Keratinocyte (primary cell): ENCODE data around the gene DSCAML1. TPM values are rescaled to one million over a fixed set of nuclear protein-coding genes. Genes with fewer than 3 reads are reported as not detected.

ENCODE experiments used
- DNase-seq: peaks from one replicate; pipeline ENCODE4 v3.0.0-alpha.2; 2011; ENCODE audit warnings: low read depth, missing footprints, low spot score
- FAIRE-seq: peaks from 2 replicates; lab custom pipeline; 2011; peaks lifted over from hg19 to GRCh38; lab: Jason Lieb, UNC
- H2AFZ ChIP-seq: 2 replicates; pipeline ENCODE4 v1.6.0; 2012; ENCODE audit warnings: low read length, control low read depth, inconsistent platforms; ENCODE audit not compliant: control insufficient read depth
- H3K27ac ChIP-seq: 2 replicates; pipeline ENCODE4 v1.5.1; 2011; ENCODE audit warnings: low read length; ENCODE audit not compliant: control insufficient read depth, insufficient read depth
- H3K27me3 ChIP-seq: 3 replicates; pipeline ENCODE4 v1.6.0; 2011; ENCODE audit warnings: low read length; ENCODE audit not compliant: control insufficient read depth, insufficient read depth; ENCODE audit errors: extremely low read depth
- H3K36me3 ChIP-seq, 2 experiments: 2 replicates in 1 of 2; 3 replicates in 1 of 2; pipeline ENCODE4 v1.5.1; 2011; ENCODE audit warnings: low read length in 2 of 2, mild to moderate bottlenecking in 1 of 2; ENCODE audit not compliant: control insufficient read depth in 2 of 2, insufficient read depth in 2 of 2; ENCODE audit errors: extremely low read depth in 1 of 2
- H3K4me1 ChIP-seq: 3 replicates; pipeline ENCODE4 v1.5.1; 2011; ENCODE audit warnings: low read length; ENCODE audit not compliant: control insufficient read depth, insufficient read depth; ENCODE audit errors: extremely low read depth
- H3K4me2 ChIP-seq: 3 replicates; pipeline ENCODE4 v1.6.0; 2011; ENCODE audit warnings: low read depth, low read length; ENCODE audit not compliant: control insufficient read depth, insufficient read depth; ENCODE audit errors: extremely low read depth
- H3K4me3 ChIP-seq, 3 experiments: fragments of 200-600 bp in 1 of 3; sonication (generic) in 1 of 3; 2 replicates in 2 of 3; 3 replicates in 1 of 3; pipeline ENCODE4 v1.5.1; 2011 to 2016; ENCODE audit warnings: low read length in 3 of 3, mild to moderate bottlenecking in 3 of 3, control low read depth in 2 of 3, inconsistent platforms in 1 of 3, low read depth in 1 of 3, mixed read lengths in 1 of 3, mixed run types in 1 of 3, moderate library complexity in 1 of 3; ENCODE audit not compliant: control insufficient read depth in 2 of 3, insufficient read depth in 2 of 3; ENCODE audit errors: extremely low read depth in 1 of 3
- H3K79me2 ChIP-seq: 2 replicates; pipeline ENCODE4 v1.6.0; 2012; ENCODE audit warnings: low read length; ENCODE audit not compliant: control insufficient read depth, insufficient read depth
- H3K9ac ChIP-seq: 3 replicates; pipeline ENCODE4 v1.6.0; 2011; ENCODE audit warnings: low read length; ENCODE audit not compliant: control insufficient read depth, insufficient read depth; ENCODE audit errors: extremely low read depth
- H3K9me1 ChIP-seq: 3 replicates; pipeline ENCODE4 v1.6.0; 2011; ENCODE audit warnings: low read length; ENCODE audit not compliant: control insufficient read depth, insufficient read depth; ENCODE audit errors: extremely low read depth
- H3K9me3 ChIP-seq: 2 replicates; pipeline ENCODE4 v1.5.1; 2012; ENCODE audit warnings: low read depth, low read length; ENCODE audit not compliant: control insufficient read depth
- H4K20me1 ChIP-seq: 3 replicates; pipeline ENCODE4 v1.6.0; 2011; ENCODE audit warnings: low read length; ENCODE audit not compliant: control insufficient read depth, insufficient read depth; ENCODE audit errors: extremely low read depth
- EZH2 ChIP-seq: IDR thresholded peaks from one replicate; pipeline ENCODE4 v1.6.1; 2012; ENCODE audit warnings: inconsistent platforms, mild to moderate bottlenecking, low read length, moderate library complexity
- dilution Hi-C: fragments of 300-500 bp; cut with MboI; formaldehyde crosslinking; loops from one replicate; pipeline ENCODE4 v1.7.0; 2020; ENCODE audit warnings: low sequenced_read_pairs; ENCODE audit not compliant: extremely low pct_ligation_motif_present
- polyA plus RNA-seq, 5 experiments: library from polyadenylated mRNA; depleted of rRNA in 3 of 5; stranded (reverse) in 3 of 5; stranded (forward) in 1 of 5; unstranded in 1 of 5; fragments of >200 nt; gene quantifications; 1 replicate in 1 of 5; 2 replicates in 3 of 5; 3 replicates in 1 of 5; pipeline versions ENCODE4 v1.2.1 to v1.2.3, GENCODE V29; 2011 to 2012; ENCODE audit warnings: missing spikeins in 2 of 5, low read depth in 1 of 5, low replicate concordance in 1 of 5
- TF ChIP-seq, protein P1 (sequence below), 3 experiments: IDR thresholded peaks in 1 of 3; conservative IDR thresholded peaks in 1 of 3; optimal IDR thresholded peaks in 1 of 3; 2 replicates in 2 of 3; 3 replicates in 1 of 3; pipeline versions ENCODE3 to v1.5.1; 2011; ENCODE audit warnings: low read length in 3 of 3, mild to moderate bottlenecking in 3 of 3, moderate library complexity in 2 of 3, control low read depth in 1 of 3, inconsistent platforms in 1 of 3; ENCODE audit not compliant: insufficient read depth in 2 of 3; ENCODE audit errors: extremely low read depth in 1 of 3

Gene DSCAML1
- polyA plus RNA-seq, 1 donor (not counting 4 experiments of a cell fraction or from before 2014, with no cell fraction given) = not detected

GRCh38 chr11:117821431-117821830 lies 24.4 kb upstream of the DSCAML1 start:
- dilution Hi-C loops = loop anchor here (25.0 kb wide), 1 partner anchor 384 kb away; no protein-coding TSS in a partner anchor
- Histone ChIP-seq H3K4me1 (peaks cover 26% of the 10 kb centered on the region), H3K4me3 (no peak overlapping the region), H2AFZ (no peak overlapping the region), H3K4me2 (no peak overlapping the region), H3K79me2 (no peaks in the 10 kb centered on the region), H3K9me1 (no peaks in the 10 kb centered on the region), H3K9ac (no peak overlapping the region), H3K36me3 (no peaks in the 10 kb centered on the region), H4K20me1 (no peaks in the 10 kb centered on the region), H3K27ac (no peak overlapping the region), H3K27me3 (no peaks in the 10 kb centered on the region), H3K9me3 (no peaks in the 10 kb centered on the region)
- FAIRE-seq = no peak
- DNase-seq = no peak
- TF ChIP-seq EZH2 = no peak
- TF ChIP-seq, protein P1, sequence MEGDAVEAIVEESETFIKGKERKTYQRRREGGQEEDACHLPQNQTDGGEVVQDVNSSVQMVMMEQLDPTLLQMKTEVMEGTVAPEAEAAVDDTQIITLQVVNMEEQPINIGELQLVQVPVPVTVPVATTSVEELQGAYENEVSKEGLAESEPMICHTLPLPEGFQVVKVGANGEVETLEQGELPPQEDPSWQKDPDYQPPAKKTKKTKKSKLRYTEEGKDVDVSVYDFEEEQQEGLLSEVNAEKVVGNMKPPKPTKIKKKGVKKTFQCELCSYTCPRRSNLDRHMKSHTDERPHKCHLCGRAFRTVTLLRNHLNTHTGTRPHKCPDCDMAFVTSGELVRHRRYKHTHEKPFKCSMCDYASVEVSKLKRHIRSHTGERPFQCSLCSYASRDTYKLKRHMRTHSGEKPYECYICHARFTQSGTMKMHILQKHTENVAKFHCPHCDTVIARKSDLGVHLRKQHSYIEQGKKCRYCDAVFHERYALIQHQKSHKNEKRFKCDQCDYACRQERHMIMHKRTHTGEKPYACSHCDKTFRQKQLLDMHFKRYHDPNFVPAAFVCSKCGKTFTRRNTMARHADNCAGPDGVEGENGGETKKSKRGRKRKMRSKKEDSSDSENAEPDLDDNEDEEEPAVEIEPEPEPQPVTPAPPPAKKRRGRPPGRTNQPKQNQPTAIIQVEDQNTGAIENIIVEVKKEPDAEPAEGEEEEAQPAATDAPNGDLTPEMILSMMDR (optimal IDR thresholded peaks at IDR 0.05 in 1 of 3, IDR thresholded peaks at IDR 0.05 in 1 of 3, conservative IDR thresholded peaks at IDR 0.05 in 1 of 3; ENCODE audit: extremely low read depth in 1 of 3, insufficient read depth in 2 of 3, low read length in 3 of 3) = no peak

DNA sequence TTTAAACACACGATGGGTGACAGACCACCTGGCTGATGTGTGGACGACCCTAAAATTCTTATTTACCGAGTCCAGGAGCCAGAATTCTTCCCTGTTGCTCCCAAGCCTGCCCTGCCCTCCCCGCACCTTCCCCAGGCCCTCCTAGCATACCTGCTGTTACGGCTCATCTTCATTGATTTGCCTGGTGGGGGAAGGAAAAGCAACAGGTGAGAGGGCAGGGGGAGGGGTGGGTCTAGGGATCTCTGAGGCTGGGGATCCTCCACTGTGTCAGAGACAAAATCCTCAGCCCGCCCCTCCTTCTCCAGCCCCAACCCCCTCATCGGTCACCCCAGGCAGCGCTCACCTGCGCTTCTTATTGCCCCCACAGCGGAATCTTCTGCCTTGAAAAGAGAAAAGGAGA lies 23.5 kb upstream of the DSCAML1 start:
- no peak overlapping the region for H3K4me3 ChIP-seq
- no peaks in the 10 kb centered on the region for H3K36me3 ChIP-seq
- H3K9ac ChIP-seq = no peak overlapping the region
- H3K79me2 ChIP-seq = no peaks in the 10 kb centered on the region
- H3K27ac ChIP-seq = no peak overlapping the region
- no peaks in the 10 kb centered on the region for H3K9me3 ChIP-seq
- H3K4me1 ChIP-seq = peaks cover 26% of the 10 kb centered on the region
- dilution Hi-C loops = loop anchor here (25.0 kb wide), 1 partner anchor 383 kb away; no protein-coding TSS in a partner anchor
- H4K20me1 ChIP-seq = no peaks in the 10 kb centered on the region
- FAIRE-seq (no peak), DNase-seq (no peak)
- no peaks in the 10 kb centered on the region for H3K27me3 ChIP-seq
- no peak overlapping the region for H3K4me2 ChIP-seq
- H3K9me1 ChIP-seq = no peaks in the 10 kb centered on the region
- no peak overlapping the region for H2AFZ ChIP-seq
- TF ChIP-seq, protein P1 (optimal IDR thresholded peaks at IDR 0.05 in 1 of 3, IDR thresholded peaks at IDR 0.05 in 1 of 3, conservative IDR thresholded peaks at IDR 0.05 in 1 of 3; ENCODE audit: extremely low read depth in 1 of 3, insufficient read depth in 2 of 3, low read length in 3 of 3) = no peak
- no peak for TF ChIP-seq EZH2
